Endothelial cell of umbilical vein (primary cell): ENCODE measurements around the gene COL23A1. TPM values are rescaled to one million over a fixed set of nuclear protein-coding genes. Genes with fewer than 3 reads are reported as not detected.
A peak's percentile ranks its signal among the peaks of the same experiment; 100 is the strongest.

Experiments used
- BruUV-seq: library from RNA; stranded (reverse); fragments of 400-500 nt; replicated peaks from 2 replicates; lab custom pipeline; 2021; lab: Mats Ljungman, UMichigan
- CTCF ChIA-PET: fragments of 300-600, 350-600 bp; sonication (Branson Sonifier 250); formaldehyde crosslinking; loops from one replicate; lab custom pipeline; 2021; ENCODE audit warnings: antibody characterized with exemption, inconsistent platforms; lab: Charles Lee
- POLR2A ChIA-PET: fragments of 300-600, 350-600 bp; sonication (Branson Sonifier 250); formaldehyde crosslinking; loops from one replicate; lab custom pipeline; 2021; ENCODE audit warnings: antibody characterized with exemption, inconsistent platforms; lab: Charles Lee
- DNase-seq: peaks from one replicate; pipeline ENCODE4 v3.0.0-alpha.2; 2011; ENCODE audit warnings: low read depth, low spot score
- FAIRE-seq: peaks from 2 replicates; lab custom pipeline; 2011; peaks lifted over from hg19 to GRCh38; lab: Jason Lieb, UNC
- H2AFZ ChIP-seq: 2 replicates; pipeline ENCODE4 v1.6.0; 2012; ENCODE audit warnings: low read depth, low read length, control low read depth, inconsistent platforms
- H3K27ac ChIP-seq: 2 replicates; pipeline ENCODE4 v1.5.1; 2011; ENCODE audit warnings: low read depth, mild to moderate bottlenecking, control low read depth, low read length, moderate library complexity; ENCODE audit not compliant: insufficient read depth
- H3K27me3 ChIP-seq, 2 experiments: 2 replicates each; pipeline versions ENCODE4 v1.6.0 to v1.6.1; 2011; ENCODE audit warnings: low read length in 2 of 2, mixed read lengths in 1 of 2; ENCODE audit not compliant: control insufficient read depth in 2 of 2, insufficient read depth in 2 of 2
- H3K36me3 ChIP-seq, 2 experiments: 2 replicates in 1 of 2; 3 replicates in 1 of 2; pipeline ENCODE4 v1.5.1; 2011; ENCODE audit warnings: low read length in 2 of 2, mild to moderate bottlenecking in 1 of 2, moderate library complexity in 1 of 2; ENCODE audit not compliant: control insufficient read depth in 2 of 2, insufficient read depth in 2 of 2; ENCODE audit errors: extremely low read depth in 1 of 2
- H3K4me1 ChIP-seq: 3 replicates; pipeline ENCODE4 v1.5.1; 2011; ENCODE audit warnings: mild to moderate bottlenecking, low read length; ENCODE audit not compliant: control insufficient read depth, insufficient read depth; ENCODE audit errors: extremely low read depth
- H3K4me2 ChIP-seq: 2 replicates; pipeline ENCODE4 v1.6.1; 2011; ENCODE audit warnings: low read length, control low read depth, mixed read lengths; ENCODE audit not compliant: insufficient read depth
- H3K4me3 ChIP-seq, 3 experiments: fragments of 200-600 bp in 1 of 3; sonication (generic), shearing (Covaris generic) in 1 of 3; replicated peaks in 1 of 3; 2 replicates each; pipeline ENCODE4 v1.5.1; 2011 to 2016; ENCODE audit warnings: control low read depth in 3 of 3, low read length in 3 of 3, mild to moderate bottlenecking in 2 of 3, inconsistent platforms in 1 of 3, low read depth in 1 of 3, moderate library complexity in 1 of 3; ENCODE audit not compliant: insufficient read depth in 1 of 3
- H3K79me2 ChIP-seq: 2 replicates; pipeline ENCODE4 v1.6.0; 2012; ENCODE audit warnings: low read length, inconsistent platforms; ENCODE audit not compliant: control insufficient read depth, insufficient read depth
- H3K9ac ChIP-seq: replicated peaks from 2 replicates; pipeline ENCODE3; 2011; ENCODE audit warnings: low read length, control low read depth; ENCODE audit not compliant: insufficient read depth; ENCODE audit errors: extremely low read depth
- H3K9me1 ChIP-seq: replicated peaks from 3 replicates; pipeline ENCODE4 v1.6.0; 2011; ENCODE audit warnings: mild to moderate bottlenecking, low read length; ENCODE audit not compliant: control insufficient read depth, insufficient read depth; ENCODE audit errors: extremely low read depth
- H3K9me3 ChIP-seq: replicated peaks from 2 replicates; pipeline ENCODE4 v1.5.1; 2012; ENCODE audit warnings: low read length, inconsistent platforms; ENCODE audit not compliant: control insufficient read depth, insufficient read depth
- H4K20me1 ChIP-seq: replicated peaks from 2 replicates; pipeline ENCODE3; 2011; ENCODE audit warnings: mild to moderate bottlenecking, low read length; ENCODE audit not compliant: control insufficient read depth, insufficient read depth; ENCODE audit errors: extremely low read depth
- CTCF ChIP-seq, 2 donors: IDR thresholded peaks; 1 replicate in 1 of 2; 2 replicates in 1 of 2; pipeline ENCODE4 v1.5.1; 2011; ENCODE audit warnings: low read length in 2 of 2, mild to moderate bottlenecking in 2 of 2, moderate library complexity in 2 of 2, control low read depth in 1 of 2, inconsistent platforms in 1 of 2, low read depth in 1 of 2; ENCODE audit not compliant: insufficient read depth in 1 of 2; ENCODE audit errors: extremely low read depth in 1 of 2
- EZH2 ChIP-seq: IDR thresholded peaks from 2 replicates; pipeline ENCODE4 v1.6.1; 2012; ENCODE audit warnings: borderline replicate concordance, low read depth, mild to moderate bottlenecking, moderate library complexity, low read length, inconsistent platforms; ENCODE audit not compliant: severe bottlenecking
- FOS ChIP-seq: IDR thresholded peaks from 2 replicates; pipeline ENCODE4 v1.6.1; 2011; ENCODE audit warnings: mild to moderate bottlenecking, low read length, moderate library complexity, borderline replicate concordance; ENCODE audit not compliant: insufficient read depth
- GATA2 ChIP-seq: IDR thresholded peaks from 2 replicates; pipeline ENCODE4 v1.7.0; 2011; ENCODE audit warnings: low read depth, mild to moderate bottlenecking, moderate library complexity, mixed read lengths, low read length; ENCODE audit not compliant: insufficient read length, insufficient read depth
- POLR2A ChIP-seq: IDR thresholded peaks from 2 replicates; pipeline ENCODE4 v1.6.1; 2012; ENCODE audit warnings: low read depth, mild to moderate bottlenecking, control low read depth, low read length
- POLR2AphosphoS5 ChIP-seq: IDR thresholded peaks from 2 replicates; pipeline ENCODE4 v1.6.1; 2012; ENCODE audit warnings: low read depth, mild to moderate bottlenecking, control low read depth, low read length, moderate library complexity; ENCODE audit not compliant: insufficient read depth
- dilution Hi-C: fragments of 300-500 bp; cut with MboI; formaldehyde crosslinking; loops from one replicate; pipeline ENCODE4 v1.15.0; 2019; ENCODE audit warnings: low sequenced_read_pairs; ENCODE audit not compliant: extremely low pct_ligation_motif_present
- intact Hi-C: fragments of 100-400 bp; cut with micrococcal nuclease; formaldehyde crosslinking; loops from one replicate; pipeline ENCODE4 v1.10.0; 2022
- polyA plus RNA-seq, 4 experiments: library from polyadenylated mRNA; depleted of rRNA in 3 of 4; stranded (reverse) in 3 of 4; unstranded in 1 of 4; fragments of >200 nt; gene quantifications; 2 replicates each; pipeline versions ENCODE4 v1.2.1 to v1.2.3, GENCODE V29; 2011 to 2012; ENCODE audit warnings: missing spikeins in 1 of 4
- total RNA-seq: library from RNA; stranded (reverse); gene quantifications from 2 replicates; pipeline ENCODE4 v1.2.3, GENCODE V29; 2021

Gene COL23A1
- total and polyA plus RNA-seq, 2 donors (not counting 3 experiments of a cell fraction or from before 2014, with no cell fraction given) = not detected

GRCh38 chr5:178589180-178590140 is 733 bp downstream of the COL23A1 start:
- POLR2A ChIA-PET = no interaction called here
- Histone ChIP-seq H3K4me1 (peaks cover 6% of the 10 kb centered on the region), H3K36me3 (no peaks in the 10 kb centered on the region), H3K9ac (no peak overlapping the region), H4K20me1 (no peaks in the 10 kb centered on the region), H3K9me1 (no peaks in the 10 kb centered on the region), H2AFZ (no peak overlapping the region), H3K27me3 (peaks cover 39 to 58% of the 10 kb centered on the region in 2 experiments), H3K4me3 (peak overlapping the region in 1 of 3 experiments; percentile 29), H3K79me2 (no peaks in the 10 kb centered on the region), H3K4me2 (no peak overlapping the region), H3K9me3 (no peaks in the 10 kb centered on the region), H3K27ac (no peak overlapping the region)
- CTCF ChIA-PET = interaction anchor here (0.7 to 1.5 kb wide), 5 partner anchors 10 to 309 kb away, joined by 3 to 7 read pairs (median 4); no protein-coding TSS in a partner anchor
- FAIRE-seq = no peak
- DNase-seq = peak; percentile 9
- BruUV-seq = no TSS peak
- TF ChIP-seq POLR2AphosphoS5 (no peak), FOS (no peak), GATA2 (no peak), EZH2 (peak; percentile 84), POLR2A (no peak), CTCF (IDR thresholded peaks at IDR 0.05; ENCODE audit: extremely low read depth in 1 of 2, insufficient read depth in 1 of 2, low read depth in 1 of 2, low read length in 2 of 2) (peak in 1 of 2 donors; percentile 20)
- dilution Hi-C loops (no loop called here), intact Hi-C loops (loop anchor here (1.0 to 5.0 kb wide), 5 partner anchors 128 to 903 kb away; no protein-coding TSS in a partner anchor)
